ENCODE data around the gene RGL1.

RGL1 gene

GRCh38 chr1:183920651-183921050 is 115.7 kb downstream of the RGL1 start:
- DNase-seq, result peak; percentile 88

GRCh38 chr1:183922197-183922596 is 117.3 kb downstream of the RGL1 start:
- DNase-seq, result no peak

GRCh38 chr1:183925947-183926346 is 121.0 kb downstream of the RGL1 start:
- DNase-seq, result no peak

GRCh38 chr1:183926983-183927382 is 122.1 kb downstream of the RGL1 start:
- DNase-seq, result no peak

GRCh38 chr1:183931646-183932271 is 126.8 kb downstream of the RGL1 start:
- DNase-seq, result no peak

- DNase-seq, result peak; percentile 75
Observed at GRCh38 chr1:183932412-183932811, 127.5 kb downstream of the RGL1 start.

- no peak for DNase-seq
Observed at GRCh38 chr1:183933528-183934179, 128.7 kb downstream of the RGL1 start.

GRCh38 chr1:183934314-183934713 is 129.4 kb downstream of the RGL1 start:
- DNase-seq, result no peak

GRCh38 chr1:183936009-183936408 is 131.1 kb downstream of the RGL1 start:
- no peak for DNase-seq

GRCh38 chr1:183936791-183937190 is 131.9 kb downstream of the RGL1 start:
- DNase-seq, result no peak

GRCh38 chr1:183937611-183938010 is 132.7 kb downstream of the RGL1 start:
- no peak for DNase-seq

GRCh38 chr1:183941001-183941400 is 136.1 kb downstream of the RGL1 start:
- no peak for DNase-seq

- DNase-seq, result no peak
Observed at GRCh38 chr1:183942933-183943693, 138.2 kb downstream of the RGL1 start.

- DNase-seq, result no peak
Observed at GRCh38 chr1:183945428-183946319, 140.8 kb downstream of the RGL1 start.

GRCh38 chr1:183946320-183946613 is 141.3 kb downstream of the RGL1 start:
- no peak for DNase-seq

- no peak for DNase-seq
Observed at GRCh38 chr1:183947988-183948387, 143.1 kb downstream of the RGL1 start.

GRCh38 chr1:183952101-183952500 is 147.2 kb downstream of the RGL1 start:
- DNase-seq, result no peak

GRCh38 chr1:183953031-183953430 is 148.1 kb downstream of the RGL1 start:
- no peak for DNase-seq

GRCh38 chr1:183954496-183954895 is 149.6 kb downstream of the RGL1 start:
- DNase-seq, result no peak

- no peak for DNase-seq
Observed at GRCh38 chr1:183956559-183957188, 151.8 kb downstream of the RGL1 start.

- DNase-seq, result no peak
Observed at GRCh38 chr1:183957216-183957830, 152.4 kb downstream of the RGL1 start.

GRCh38 chr1:183958958-183959357 is 154.0 kb downstream of the RGL1 start:
- DNase-seq, result no peak

Data from midbrain (tissue), 1 donor.